Astrocyte of the spinal cord (primary cell): Measurements from ENCODE around the gene DIABLO.

ENCODE experiments used
- DNase-seq: peaks from one replicate; pipeline ENCODE4 v3.0.0; 2011; ENCODE audit warnings: low read depth, low spot score
- H3K4me3 ChIP-seq: 2 replicates; pipeline ENCODE4 v1.5.1; 2011; ENCODE audit warnings: low read depth, mild to moderate bottlenecking, low read length, moderate library complexity
- CTCF ChIP-seq: IDR thresholded peaks from 2 replicates; pipeline ENCODE4 v1.5.1; 2012; ENCODE audit warnings: low read depth, mild to moderate bottlenecking, low read length, inconsistent platforms
- in situ Hi-C: cut with HindIII; loops from 2 replicates; pipeline ENCODE4 v1.10.0; 2017; ENCODE audit warnings: low sequenced_read_pairs

DIABLO gene

GRCh38 chr12:122200541-122201175, 25.2 kb downstream of the DIABLO start:
- no peak for TF ChIP-seq CTCF
- no peak overlapping the region for H3K4me3 ChIP-seq
- DNase-seq: no peak
- in situ Hi-C loops: no loop called here

- TF ChIP-seq CTCF: no peak
- DNase-seq: no peak
- in situ Hi-C loops: no loop called here
- no peak overlapping the region for H3K4me3 ChIP-seq
Measured at GRCh38 chr12:122199484-122200355, 26.1 kb downstream of the DIABLO start.

- TF ChIP-seq CTCF: no peak
- H3K4me3 ChIP-seq: no peak overlapping the region
- DNase-seq: no peak
- in situ Hi-C loops: no loop called here
Measured at GRCh38 chr12:122197612-122197966, 28.3 kb downstream of the DIABLO start.

- TF ChIP-seq CTCF: no peak
- no peak overlapping the region for H3K4me3 ChIP-seq
- in situ Hi-C loops: no loop called here
- no peak for DNase-seq
Measured at GRCh38 chr12:122195405-122195804, 30.4 kb downstream of the DIABLO start.

- TF ChIP-seq CTCF: no peak
- no peak overlapping the region for H3K4me3 ChIP-seq
- DNase-seq: no peak
- in situ Hi-C loops: no loop called here
Measured at GRCh38 chr12:122194804-122195203, 31.0 kb downstream of the DIABLO start.

GRCh38 chr12:122192441-122192840, 33.4 kb downstream of the DIABLO start:
- in situ Hi-C loops: no loop called here
- H3K4me3 ChIP-seq: no peak overlapping the region
- DNase-seq: no peak
- TF ChIP-seq CTCF: no peak
